Measurements from ENCODE around the gene C13orf42. TPM values are rescaled to one million over a fixed set of nuclear protein-coding genes. Genes with fewer than 3 reads are reported as not detected.

Gene C13orf42
- polyA plus RNA-seq, 2 of the 4 experiments (the other 2 are of a cell fraction), result not detected

- FAIRE-seq (no peak), DNase-seq (ENCODE audit: low read depth in 1 of 2, low spot score in 1 of 2) (no peak), ATAC-seq (no peak)
- H3K9me3 ChIP-seq, result no peaks in the 10 kb centered on the region
- no peak overlapping the region for H3K4me3 ChIP-seq
- whole genome bisulfite sequencing (ENCODE audit: missing lambda C conversion rate), result 95% methylated on average over 5 of the region's 5 CpGs
- no peak overlapping the region for H3K4me2 ChIP-seq
- CTCF ChIA-PET, result no interaction called here
- TF ChIP-seq RNF2 (IDR thresholded peaks at IDR 0.05; ENCODE audit: borderline replicate concordance, low read depth), result no peak
- no peak for TF ChIP-seq RFX5 (IDR thresholded peaks at IDR 0.05)
- TF ChIP-seq CHD4 (IDR thresholded peaks at IDR 0.05; ENCODE audit: borderline replicate concordance), result no peak
- TF ChIP-seq RAD21 (conservative IDR thresholded peaks at IDR 0.05 in 1 of 2, IDR thresholded peaks at IDR 0.05 in 1 of 2), result no peak
- TF ChIP-seq, protein P1, sequence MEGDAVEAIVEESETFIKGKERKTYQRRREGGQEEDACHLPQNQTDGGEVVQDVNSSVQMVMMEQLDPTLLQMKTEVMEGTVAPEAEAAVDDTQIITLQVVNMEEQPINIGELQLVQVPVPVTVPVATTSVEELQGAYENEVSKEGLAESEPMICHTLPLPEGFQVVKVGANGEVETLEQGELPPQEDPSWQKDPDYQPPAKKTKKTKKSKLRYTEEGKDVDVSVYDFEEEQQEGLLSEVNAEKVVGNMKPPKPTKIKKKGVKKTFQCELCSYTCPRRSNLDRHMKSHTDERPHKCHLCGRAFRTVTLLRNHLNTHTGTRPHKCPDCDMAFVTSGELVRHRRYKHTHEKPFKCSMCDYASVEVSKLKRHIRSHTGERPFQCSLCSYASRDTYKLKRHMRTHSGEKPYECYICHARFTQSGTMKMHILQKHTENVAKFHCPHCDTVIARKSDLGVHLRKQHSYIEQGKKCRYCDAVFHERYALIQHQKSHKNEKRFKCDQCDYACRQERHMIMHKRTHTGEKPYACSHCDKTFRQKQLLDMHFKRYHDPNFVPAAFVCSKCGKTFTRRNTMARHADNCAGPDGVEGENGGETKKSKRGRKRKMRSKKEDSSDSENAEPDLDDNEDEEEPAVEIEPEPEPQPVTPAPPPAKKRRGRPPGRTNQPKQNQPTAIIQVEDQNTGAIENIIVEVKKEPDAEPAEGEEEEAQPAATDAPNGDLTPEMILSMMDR (IDR thresholded peaks at IDR 0.05), result no peak
- POLR2A ChIA-PET, result no interaction called here
- no peak overlapping the region for H3K27ac ChIP-seq
- no peaks in the 10 kb centered on the region for H3K4me1 ChIP-seq
Observed at GRCh38 chr13:51043310-51043709, 67.8 kb downstream of the C13orf42 start.

DNA sequence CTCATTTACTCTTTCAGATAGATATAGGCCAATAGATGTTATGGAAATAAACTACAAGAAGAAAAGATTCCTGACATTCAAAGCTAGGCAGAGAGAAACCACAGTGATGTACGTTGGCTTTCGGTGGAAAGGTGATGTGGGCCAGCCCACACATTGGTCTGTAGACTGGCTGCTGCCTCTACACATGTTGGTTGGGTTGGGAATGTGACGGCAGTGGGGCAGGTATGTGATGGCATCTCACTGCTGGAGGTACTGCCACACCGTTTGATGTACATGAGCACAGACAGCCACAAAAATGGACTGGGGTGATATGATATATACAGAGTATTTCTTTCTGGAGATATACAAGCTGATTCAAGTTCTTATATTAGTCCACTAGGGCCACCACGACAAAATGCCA is 69.4 kb downstream of the C13orf42 start:
- Histone ChIP-seq H3K27ac (no peak overlapping the region), H3K4me1 (no peaks in the 10 kb centered on the region), H3K9me3 (no peaks in the 10 kb centered on the region), H3K4me2 (no peak overlapping the region), H3K4me3 (no peak overlapping the region)
- TF ChIP-seq, protein P2, sequence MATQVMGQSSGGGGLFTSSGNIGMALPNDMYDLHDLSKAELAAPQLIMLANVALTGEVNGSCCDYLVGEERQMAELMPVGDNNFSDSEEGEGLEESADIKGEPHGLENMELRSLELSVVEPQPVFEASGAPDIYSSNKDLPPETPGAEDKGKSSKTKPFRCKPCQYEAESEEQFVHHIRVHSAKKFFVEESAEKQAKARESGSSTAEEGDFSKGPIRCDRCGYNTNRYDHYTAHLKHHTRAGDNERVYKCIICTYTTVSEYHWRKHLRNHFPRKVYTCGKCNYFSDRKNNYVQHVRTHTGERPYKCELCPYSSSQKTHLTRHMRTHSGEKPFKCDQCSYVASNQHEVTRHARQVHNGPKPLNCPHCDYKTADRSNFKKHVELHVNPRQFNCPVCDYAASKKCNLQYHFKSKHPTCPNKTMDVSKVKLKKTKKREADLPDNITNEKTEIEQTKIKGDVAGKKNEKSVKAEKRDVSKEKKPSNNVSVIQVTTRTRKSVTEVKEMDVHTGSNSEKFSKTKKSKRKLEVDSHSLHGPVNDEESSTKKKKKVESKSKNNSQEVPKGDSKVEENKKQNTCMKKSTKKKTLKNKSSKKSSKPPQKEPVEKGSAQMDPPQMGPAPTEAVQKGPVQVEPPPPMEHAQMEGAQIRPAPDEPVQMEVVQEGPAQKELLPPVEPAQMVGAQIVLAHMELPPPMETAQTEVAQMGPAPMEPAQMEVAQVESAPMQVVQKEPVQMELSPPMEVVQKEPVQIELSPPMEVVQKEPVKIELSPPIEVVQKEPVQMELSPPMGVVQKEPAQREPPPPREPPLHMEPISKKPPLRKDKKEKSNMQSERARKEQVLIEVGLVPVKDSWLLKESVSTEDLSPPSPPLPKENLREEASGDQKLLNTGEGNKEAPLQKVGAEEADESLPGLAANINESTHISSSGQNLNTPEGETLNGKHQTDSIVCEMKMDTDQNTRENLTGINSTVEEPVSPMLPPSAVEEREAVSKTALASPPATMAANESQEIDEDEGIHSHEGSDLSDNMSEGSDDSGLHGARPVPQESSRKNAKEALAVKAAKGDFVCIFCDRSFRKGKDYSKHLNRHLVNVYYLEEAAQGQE (IDR thresholded peaks at IDR 0.05), result no peak
- TF ChIP-seq FOSL2 (IDR thresholded peaks at IDR 0.05), result no peak
- no peak for TF ChIP-seq FOSL2 (CRISPR knock-in tag; IDR thresholded peaks at IDR 0.05)
- TF ChIP-seq HOXB13 (CRISPR knock-in tag; IDR thresholded peaks at IDR 0.05; ENCODE audit: low read depth), result no peak
- TF ChIP-seq NFE2L2 (conservative IDR thresholded peaks at IDR 0.05; ENCODE audit: low read length), result no peak
- TF ChIP-seq MAFK (IDR thresholded peaks at IDR 0.05; ENCODE audit: partially characterized antibody), result no peak
- TF ChIP-seq FOSB (CRISPR knock-in tag; IDR thresholded peaks at IDR 0.05), result no peak
- no peak for TF ChIP-seq RAD21 (conservative IDR thresholded peaks at IDR 0.05 in 1 of 2, IDR thresholded peaks at IDR 0.05 in 1 of 2)
- no peak for TF ChIP-seq CBX2 (IDR thresholded peaks at IDR 0.05; ENCODE audit: borderline replicate concordance, low read depth)
- TF ChIP-seq SMC3 (IDR thresholded peaks at IDR 0.05), result no peak
- TF ChIP-seq HOXA7 (CRISPR knock-in tag; IDR thresholded peaks at IDR 0.05), result no peak
- TF ChIP-seq, protein P3, sequence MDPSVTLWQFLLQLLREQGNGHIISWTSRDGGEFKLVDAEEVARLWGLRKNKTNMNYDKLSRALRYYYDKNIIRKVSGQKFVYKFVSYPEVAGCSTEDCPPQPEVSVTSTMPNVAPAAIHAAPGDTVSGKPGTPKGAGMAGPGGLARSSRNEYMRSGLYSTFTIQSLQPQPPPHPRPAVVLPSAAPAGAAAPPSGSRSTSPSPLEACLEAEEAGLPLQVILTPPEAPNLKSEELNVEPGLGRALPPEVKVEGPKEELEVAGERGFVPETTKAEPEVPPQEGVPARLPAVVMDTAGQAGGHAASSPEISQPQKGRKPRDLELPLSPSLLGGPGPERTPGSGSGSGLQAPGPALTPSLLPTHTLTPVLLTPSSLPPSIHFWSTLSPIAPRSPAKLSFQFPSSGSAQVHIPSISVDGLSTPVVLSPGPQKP (IDR thresholded peaks at IDR 0.05; ENCODE audit: low read depth, low read length), result no peak
- TF ChIP-seq GATA3 (IDR thresholded peaks at IDR 0.05; ENCODE audit: borderline replicate concordance), result no peak
- TF ChIP-seq, protein P1 (IDR thresholded peaks at IDR 0.05), result no peak
- TF ChIP-seq MYC (IDR thresholded peaks at IDR 0.05; ENCODE audit: borderline replicate concordance, low read length), result no peak
- no peak for TF ChIP-seq JUNB (IDR thresholded peaks at IDR 0.05)
- no peak for TF ChIP-seq POLR2A (IDR thresholded peaks at IDR 0.05; ENCODE audit: low read length)
- DNase-seq (ENCODE audit: low read depth in 1 of 2, low spot score in 1 of 2) (no peak), FAIRE-seq (no peak), ATAC-seq (no peak)
- CTCF ChIA-PET, result no interaction called here
- POLR2A ChIA-PET, result no interaction called here
- WGBS (ENCODE audit: missing lambda C conversion rate), result 71% methylated on average over 5 of the region's 5 CpGs
